HUES64 (cell line): Measurements from ENCODE around the gene MYADML2.

Experiments
- H3K27ac ChIP-seq: 2 replicates; pipeline ENCODE4 v1.7.0; 2013; ENCODE audit warnings: low read depth, low read length, inconsistent platforms
- H3K27me3 ChIP-seq: 2 replicates; pipeline ENCODE4 v1.6.1; 2013; ENCODE audit warnings: mild to moderate bottlenecking, low read length; ENCODE audit not compliant: insufficient read depth
- H3K36me3 ChIP-seq: 2 replicates; pipeline ENCODE4 v1.6.1; 2013; ENCODE audit warnings: mild to moderate bottlenecking, low read length; ENCODE audit not compliant: insufficient read depth
- H3K4me1 ChIP-seq: 2 replicates; pipeline ENCODE4 v1.6.1; 2013; ENCODE audit warnings: mild to moderate bottlenecking, low read length, moderate library complexity; ENCODE audit not compliant: insufficient read depth
- H3K4me3 ChIP-seq: 2 replicates; pipeline ENCODE4 v1.5.1; 2013; ENCODE audit warnings: mild to moderate bottlenecking, low read length, moderate library complexity
- H3K9ac ChIP-seq: 2 replicates; pipeline ENCODE4 v1.6.1; 2013; ENCODE audit warnings: mild to moderate bottlenecking, low read depth, low read length
- H3K9me3 ChIP-seq: 2 replicates; pipeline ENCODE4 v1.6.1; 2013; ENCODE audit warnings: low read depth, low read length; ENCODE audit not compliant: insufficient read depth
- WGBS: fragments of 150-250, 120-280 bp; methylation state at CpG from one replicate; pipeline ENCODE4 v1.1.7; 2013; ENCODE audit warnings: missing lambda C conversion rate; 5-methylcytosine and 5-hydroxymethylcytosine counted together

The MYADML2 gene

DNA sequence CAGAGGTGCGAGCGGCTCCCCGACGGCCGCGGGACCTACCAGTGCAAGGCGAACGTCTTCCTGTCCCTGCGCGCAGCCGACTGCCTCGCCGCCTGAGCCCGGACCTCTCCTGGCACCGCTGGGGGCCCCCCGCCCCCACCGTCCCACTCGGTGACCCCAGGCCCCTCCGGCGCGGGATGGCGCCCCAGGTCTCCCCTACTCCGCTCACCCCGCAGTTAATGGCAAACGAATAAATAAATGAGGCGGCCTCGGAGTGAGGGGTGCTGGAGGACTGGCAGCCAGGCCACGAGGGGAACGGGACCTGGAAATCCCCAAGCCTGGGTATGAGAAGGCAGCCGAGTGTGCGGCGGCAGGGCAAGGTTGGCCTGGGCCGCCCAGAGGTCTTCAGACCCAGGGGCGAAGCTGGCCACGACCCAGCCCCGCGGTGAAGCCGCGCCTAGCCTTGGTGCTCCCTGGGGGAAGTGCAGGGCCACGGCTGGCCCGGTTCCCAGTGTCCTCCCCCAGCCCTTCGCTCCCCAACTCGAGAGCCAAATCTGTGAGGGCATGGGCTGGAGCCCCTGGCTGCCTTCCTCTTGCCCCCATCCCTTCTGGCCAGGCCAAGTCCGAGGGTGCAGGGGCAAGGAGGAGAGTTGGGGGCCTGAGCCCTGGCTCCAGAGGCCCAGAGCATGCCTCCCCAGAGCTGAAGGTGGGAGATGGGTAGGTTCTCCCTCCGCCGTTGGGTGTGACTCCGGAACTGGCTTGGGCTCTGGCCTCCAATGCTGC is 44.2 kb downstream of the MYADML2 start:
- H3K4me1 ChIP-seq, result no peaks in the 10 kb centered on the region; the same call in 1 of the 2 replicates
- peaks cover 20% of the 10 kb centered on the region for H3K36me3 ChIP-seq
- peaks cover 25% of the 10 kb centered on the region for H3K27me3 ChIP-seq
- H3K27ac ChIP-seq, result no peak overlapping the region
- WGBS, result 60% methylated on average over 47 of the region's 47 CpGs
- H3K4me3 ChIP-seq, result peak overlapping the region; percentile 49
- H3K9ac ChIP-seq, result peak overlapping the region; percentile 58; the same call in 1 of the 2 replicates
- H3K9me3 ChIP-seq, result no peaks in the 10 kb centered on the region

GRCh38 chr17:81902023-81902652 is 44.9 kb downstream of the MYADML2 start, which contains the start of gene NPB:
Gene NPB (plus strand): TSS chr17:81902238. CDS start chr17:81902278, 40 bp downstream.
- Histone ChIP-seq H3K9me3 (no peaks in the 10 kb centered on the region), H3K9ac (peak within 1 kb of the TSS; percentile 58), H3K27ac (no peak within 1 kb of the TSS), H3K27me3 (peaks cover 25% of the 10 kb centered on the region), H3K36me3 (peaks cover 27% of the 10 kb centered on the region), H3K4me3 (peak within 1 kb of the TSS; percentile 49), H3K4me1 (no peaks in the 10 kb centered on the region; the same call in 1 of the 2 replicates)
- WGBS, result 3% methylated on average over 79 of the region's 79 CpGs

- Histone ChIP-seq H3K36me3 (peaks cover 30% of the 10 kb centered on the region), H3K9ac (0 out of 2 replicates have a peak overlapping the region, but pooled peaks have one; percentile 44), H3K4me3 (peak overlapping the region; percentile 49)
These were observed 45.6 kb downstream of the MYADML2 start for GRCh38 chr17:81901167-81902022.

DNA sequence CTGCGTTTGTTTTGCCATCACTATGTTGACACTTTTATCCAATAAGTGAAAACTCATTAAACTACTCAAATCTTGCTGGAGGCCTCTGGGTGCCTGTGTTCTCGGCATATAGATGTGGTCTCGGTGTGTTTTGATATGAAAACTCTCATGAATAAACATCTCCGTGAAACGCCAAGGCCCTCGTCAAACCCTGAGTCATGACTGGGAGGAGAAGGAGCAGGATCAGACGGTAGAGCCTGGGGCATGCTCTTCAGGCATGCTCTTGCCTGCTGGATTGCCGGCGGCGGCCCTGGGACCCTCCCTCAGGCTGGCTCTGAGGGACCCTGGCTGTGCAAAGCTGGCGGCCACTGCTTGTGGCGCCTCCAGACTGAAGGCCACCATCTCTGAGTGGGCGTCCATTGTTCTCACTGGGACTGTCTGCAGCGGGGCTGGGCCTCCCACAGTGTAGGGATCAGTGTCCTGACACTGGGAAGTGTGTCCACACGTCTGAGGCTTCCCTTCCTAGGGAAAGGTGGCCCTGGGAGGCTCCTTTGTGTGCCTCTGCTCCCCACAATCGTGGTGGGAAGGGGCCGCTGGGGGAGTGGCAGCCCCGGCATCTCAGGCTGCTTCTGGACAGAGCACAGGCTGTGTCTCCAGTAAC is 46.7 kb downstream of the MYADML2 start:
- Histone ChIP-seq H3K9ac (no peak overlapping the region), H3K9me3 (no peaks in the 10 kb centered on the region), H3K27me3 (peaks cover 25% of the 10 kb centered on the region), H3K27ac (no peak overlapping the region), H3K4me1 (no peaks in the 10 kb centered on the region; the same call in 1 of the 2 replicates), H3K36me3 (peaks cover 38% of the 10 kb centered on the region), H3K4me3 (no peak overlapping the region)
- 89% methylated on average over 18 of the region's 18 CpGs for WGBS

More at GRCh38 chr17:81901167-81902022, 45.6 kb downstream of the MYADML2 start:
- WGBS, result 61% methylated on average over 21 of the region's 21 CpGs
- Histone ChIP-seq H3K4me1 (no peaks in the 10 kb centered on the region; the same call in 1 of the 2 replicates), H3K27me3 (peaks cover 25% of the 10 kb centered on the region), H3K9me3 (no peaks in the 10 kb centered on the region), H3K27ac (no peak overlapping the region)

- Histone ChIP-seq H3K4me1 (no peaks in the 10 kb centered on the region; the same call in 1 of the 2 replicates), H3K27me3 (peaks cover 25% of the 10 kb centered on the region), H3K36me3 (peaks cover 40% of the 10 kb centered on the region), H3K9ac (no peak overlapping the region), H3K27ac (no peak overlapping the region), H3K9me3 (no peaks in the 10 kb centered on the region), H3K4me3 (no peak overlapping the region)
- 95% methylated on average over 22 of the region's 22 CpGs for WGBS
These were observed 47.4 kb downstream of the MYADML2 start for GRCh38 chr17:81899514-81900166.

GRCh38 chr17:81898885-81899284 is 48.1 kb downstream of the MYADML2 start:
- 92% methylated on average over 9 of the region's 9 CpGs for WGBS
- Histone ChIP-seq H3K9ac (no peak overlapping the region), H3K36me3 (peaks cover 42% of the 10 kb centered on the region), H3K27ac (no peak overlapping the region; the same call in 1 of the 2 replicates), H3K4me3 (no peak overlapping the region), H3K27me3 (peaks cover 25% of the 10 kb centered on the region), H3K9me3 (no peaks in the 10 kb centered on the region), H3K4me1 (no peaks in the 10 kb centered on the region; the same call in 1 of the 2 replicates)

GRCh38 chr17:81898029-81898866 is 48.8 kb downstream of the MYADML2 start:
- Histone ChIP-seq H3K27me3 (peaks cover 25% of the 10 kb centered on the region), H3K27ac (peak overlapping the region; percentile 6; the same call in 1 of the 2 replicates), H3K4me3 (no peak overlapping the region), H3K9ac (peak overlapping the region; percentile 39; the same call in 1 of the 2 replicates), H3K36me3 (peaks cover 48% of the 10 kb centered on the region), H3K9me3 (no peaks in the 10 kb centered on the region), H3K4me1 (no peaks in the 10 kb centered on the region; the same call in 1 of the 2 replicates)
- WGBS, result 90% methylated on average over 19 of the region's 19 CpGs

GRCh38 chr17:81895400-81895799 is 51.6 kb downstream of the MYADML2 start:
- Histone ChIP-seq H3K27ac (no peak overlapping the region), H3K9me3 (no peaks in the 10 kb centered on the region), H3K4me1 (no peaks in the 10 kb centered on the region; the same call in 1 of the 2 replicates), H3K9ac (no peak overlapping the region), H3K27me3 (no peaks in the 10 kb centered on the region), H3K36me3 (peaks cover 51% of the 10 kb centered on the region), H3K4me3 (no peak overlapping the region)
- 93% methylated on average over 11 of the region's 11 CpGs for WGBS

DNA sequence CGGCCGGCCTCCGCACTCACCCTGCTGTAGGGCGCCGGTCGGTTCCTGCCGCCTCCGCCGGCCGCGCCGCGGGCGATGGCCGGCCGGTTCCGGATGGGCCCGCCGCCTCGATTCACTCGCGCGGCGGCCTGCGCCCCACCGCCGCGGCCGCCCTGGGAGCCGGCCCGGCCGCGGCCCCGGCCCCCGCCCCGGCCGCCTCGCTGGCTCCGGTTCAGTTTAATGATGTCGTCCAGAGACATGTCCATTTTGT is 55.8 kb downstream of the MYADML2 start:
- Histone ChIP-seq H3K27me3 (no peaks in the 10 kb centered on the region), H3K4me3 (peak overlapping the region; percentile 98), H3K27ac (peak overlapping the region; percentile 98; the same call in 1 of the 2 replicates), H3K4me1 (no peaks in the 10 kb centered on the region), H3K9me3 (no peaks in the 10 kb centered on the region), H3K36me3 (peaks cover 67% of the 10 kb centered on the region), H3K9ac (peak overlapping the region; percentile 96)
- WGBS, result under 1% methylated on average over 40 of the region's 40 CpGs
